ENCODE results near the gene ADRB2. TPM values are rescaled to one million over a fixed set of nuclear protein-coding genes. Genes with fewer than 3 reads are reported as not detected.
"Not testable (repeated sequence)": the region's sequence is repeated elsewhere in the genome, so short reads cannot be mapped to it uniquely, and the experiment has no call there.

The ADRB2 gene
- total RNA-seq, 4 donors from 2014 or later: 2.2 to 9.2 (median 3.0) TPM

DNA sequence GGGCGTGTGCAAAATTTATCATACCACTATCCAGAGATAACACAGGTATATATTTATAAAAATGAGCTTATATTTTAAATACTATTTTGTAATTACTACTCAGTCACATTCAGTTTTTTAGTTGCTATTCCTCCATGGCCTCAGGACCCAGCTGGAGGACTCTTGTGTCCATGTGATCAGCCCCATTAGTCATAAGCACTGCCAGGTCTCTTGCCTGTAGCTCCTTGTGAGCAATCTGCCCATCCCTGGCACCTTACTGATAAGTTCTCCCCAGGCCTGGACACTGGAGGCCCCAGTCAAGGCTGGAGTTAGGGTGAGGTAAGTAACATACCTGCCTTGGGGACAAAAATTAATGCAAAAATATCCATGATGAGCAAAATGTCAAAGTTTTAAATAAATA lies 29.5 kb upstream of the ADRB2 start:
- intact Hi-C loops (cut with DNase I; ENCODE audit: low total_unique reads): no loop called here
- no peaks in the 10 kb centered on the region for H3K27me3 ChIP-seq

GRCh38 chr5:148798786-148799185 lies 27.6 kb upstream of the ADRB2 start:
- H3K4me3 ChIP-seq: no peak overlapping the region
- TF ChIP-seq, protein P1, sequence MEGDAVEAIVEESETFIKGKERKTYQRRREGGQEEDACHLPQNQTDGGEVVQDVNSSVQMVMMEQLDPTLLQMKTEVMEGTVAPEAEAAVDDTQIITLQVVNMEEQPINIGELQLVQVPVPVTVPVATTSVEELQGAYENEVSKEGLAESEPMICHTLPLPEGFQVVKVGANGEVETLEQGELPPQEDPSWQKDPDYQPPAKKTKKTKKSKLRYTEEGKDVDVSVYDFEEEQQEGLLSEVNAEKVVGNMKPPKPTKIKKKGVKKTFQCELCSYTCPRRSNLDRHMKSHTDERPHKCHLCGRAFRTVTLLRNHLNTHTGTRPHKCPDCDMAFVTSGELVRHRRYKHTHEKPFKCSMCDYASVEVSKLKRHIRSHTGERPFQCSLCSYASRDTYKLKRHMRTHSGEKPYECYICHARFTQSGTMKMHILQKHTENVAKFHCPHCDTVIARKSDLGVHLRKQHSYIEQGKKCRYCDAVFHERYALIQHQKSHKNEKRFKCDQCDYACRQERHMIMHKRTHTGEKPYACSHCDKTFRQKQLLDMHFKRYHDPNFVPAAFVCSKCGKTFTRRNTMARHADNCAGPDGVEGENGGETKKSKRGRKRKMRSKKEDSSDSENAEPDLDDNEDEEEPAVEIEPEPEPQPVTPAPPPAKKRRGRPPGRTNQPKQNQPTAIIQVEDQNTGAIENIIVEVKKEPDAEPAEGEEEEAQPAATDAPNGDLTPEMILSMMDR (IDR thresholded peaks at IDR 0.05): no peak
- TF ChIP-seq POLR2A (IDR thresholded peaks at IDR 0.05): no peak
- H3K36me3 ChIP-seq: no peaks in the 10 kb centered on the region
- no peaks in the 10 kb centered on the region for H3K9me3 ChIP-seq
- no peak overlapping the region for H3K27ac ChIP-seq
- DNase-seq: no peak
- no peaks in the 10 kb centered on the region for H3K27me3 ChIP-seq
- intact Hi-C loops (cut with DNase I; ENCODE audit: low total_unique reads): no loop called here
- no peaks in the 10 kb centered on the region for H3K4me1 ChIP-seq

More for the DNA sequence above, 29.5 kb upstream of the ADRB2 start:
- Histone ChIP-seq H3K9me3 (no peaks in the 10 kb centered on the region), H3K27ac (no peak overlapping the region), H3K4me3 (no peak overlapping the region), H3K36me3 (no peaks in the 10 kb centered on the region), H3K4me1 (no peaks in the 10 kb centered on the region)
- TF ChIP-seq, protein P1 (IDR thresholded peaks at IDR 0.05): no peak
- TF ChIP-seq POLR2A (IDR thresholded peaks at IDR 0.05): no peak
- DNase-seq: no peak

DNA sequence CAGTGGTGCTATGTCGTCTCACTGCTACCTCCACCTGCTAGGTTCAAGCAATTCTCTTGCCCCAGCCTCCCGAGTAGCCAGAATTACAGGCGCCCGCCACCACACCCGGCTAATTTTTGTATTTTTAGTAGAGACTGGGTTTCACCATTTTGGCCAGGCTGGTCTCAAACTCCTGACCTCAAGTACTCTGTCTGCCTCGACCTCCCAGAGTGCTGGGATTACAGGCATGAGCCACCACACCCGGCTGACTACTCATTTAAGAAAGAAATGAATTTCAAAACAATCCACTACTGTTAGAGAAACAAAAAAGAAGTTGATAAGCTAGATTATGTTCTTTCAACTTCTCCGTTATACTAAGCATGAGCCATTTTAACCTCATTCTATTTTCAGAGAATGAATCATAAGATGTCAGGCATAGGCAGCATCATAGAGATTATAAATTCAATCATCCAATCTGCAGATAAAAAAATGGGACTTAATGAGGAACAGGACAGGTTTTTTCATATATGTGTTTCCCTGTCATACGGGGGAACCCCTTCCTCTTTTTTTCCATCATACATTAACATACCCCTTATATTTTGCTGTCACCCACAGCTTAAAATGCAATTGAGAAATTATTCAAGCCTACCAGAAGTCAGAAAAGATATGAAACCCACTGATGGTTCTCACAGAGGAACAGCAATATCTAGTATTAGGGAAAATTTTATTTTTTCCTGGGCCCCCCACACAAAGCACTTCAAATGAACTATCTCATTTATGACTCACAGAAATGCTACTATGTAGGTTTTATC lies 26.5 kb upstream of the ADRB2 start:
- no peaks in the 10 kb centered on the region for H3K9me3 ChIP-seq
- H3K27me3 ChIP-seq: no peaks in the 10 kb centered on the region
- no peak overlapping the region for H3K27ac ChIP-seq
- H3K4me3 ChIP-seq: no peak overlapping the region
- no peaks in the 10 kb centered on the region for H3K4me1 ChIP-seq
- no peaks in the 10 kb centered on the region for H3K36me3 ChIP-seq
- DNase-seq: no peak
- intact Hi-C loops (cut with DNase I; ENCODE audit: low total_unique reads): no loop called here
- TF ChIP-seq, protein P1 (IDR thresholded peaks at IDR 0.05): no peak
- TF ChIP-seq POLR2A (IDR thresholded peaks at IDR 0.05): no peak

DNA sequence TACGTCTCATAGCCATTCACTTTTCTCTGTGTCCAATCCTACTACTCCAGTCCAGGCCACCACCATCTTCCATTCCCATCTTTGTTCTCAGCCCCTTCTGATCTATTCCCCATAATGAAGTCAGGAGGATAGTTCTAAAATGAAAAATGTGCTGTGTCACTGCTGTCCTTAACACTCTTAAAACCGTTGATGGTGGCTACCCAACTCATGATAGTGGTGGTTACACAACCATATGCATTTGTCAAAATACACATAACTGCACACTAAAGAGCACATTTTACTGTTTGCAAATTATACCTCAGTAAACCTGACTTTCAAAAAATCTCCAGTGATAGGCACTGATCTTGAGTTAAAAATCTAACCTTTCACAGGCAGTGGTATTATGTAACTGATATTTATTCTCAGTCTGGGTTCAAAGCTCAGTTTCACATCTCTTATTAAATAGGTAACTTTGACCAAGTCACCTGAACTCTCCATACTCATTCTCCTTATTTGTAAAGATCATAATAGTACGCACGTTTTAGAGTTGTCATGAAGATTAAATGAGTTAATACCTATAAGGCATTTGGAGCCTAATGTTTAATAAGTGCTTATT lies 24.6 kb upstream of the ADRB2 start:
- intact Hi-C loops (cut with DNase I; ENCODE audit: low total_unique reads): no loop called here
- Histone ChIP-seq H3K4me3 (no peak overlapping the region), H3K27ac (no peak overlapping the region), H3K4me1 (no peaks in the 10 kb centered on the region), H3K27me3 (no peaks in the 10 kb centered on the region), H3K9me3 (no peaks in the 10 kb centered on the region), H3K36me3 (no peaks in the 10 kb centered on the region)
- TF ChIP-seq, protein P1 (IDR thresholded peaks at IDR 0.05): no peak
- TF ChIP-seq POLR2A (IDR thresholded peaks at IDR 0.05): no peak
- DNase-seq: no peak

- H3K36me3 ChIP-seq; H3K9me3 ChIP-seq; H3K4me1 ChIP-seq; intact Hi-C loops (cut with DNase I; ENCODE audit: low total_unique reads); H3K27ac ChIP-seq; H3K27me3 ChIP-seq; DNase-seq; H3K4me3 ChIP-seq: not testable (repeated sequence)
Observed at GRCh38 chr5:148803451-148803850, 23.0 kb upstream of the ADRB2 start.
